ENCODE measurements around the gene FLCN. TPM values are rescaled to one million over a fixed set of nuclear protein-coding genes. Genes with fewer than 3 reads are reported as not detected.

Gene FLCN
- total RNA-seq, 1 experiment from 2014 or later = 71.6 TPM

DNA sequence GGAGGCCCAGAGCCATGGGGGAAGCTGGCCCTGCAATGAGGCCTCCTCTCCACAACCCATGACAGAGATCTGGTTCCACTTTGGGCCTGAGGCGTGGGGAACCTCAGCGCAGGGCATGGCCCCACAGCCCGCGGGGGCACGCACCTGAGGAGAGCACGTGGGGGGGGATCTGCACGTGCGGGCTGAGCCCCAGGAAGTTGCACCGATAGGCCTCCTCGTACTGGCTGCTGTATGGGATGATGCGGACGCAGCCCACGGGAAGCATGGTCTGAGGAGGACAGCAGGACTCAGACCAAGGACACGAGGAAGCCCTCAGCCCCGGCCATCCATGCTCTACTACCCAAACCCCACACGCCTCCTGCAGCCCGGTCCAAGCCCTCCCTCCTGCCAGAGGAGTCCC lies 20.7 kb downstream of the FLCN start:
- no peaks in the 10 kb centered on the region for H3K4me1 ChIP-seq (ENCODE audit: control insufficient read depth, insufficient read depth, low read length)
- ATAC-seq (peak; percentile 46; the same call in 1 of the 2 replicates), DNase-seq (ENCODE audit: low read depth, low spot score) (no peak)
- no peak overlapping the region for H3K27ac ChIP-seq (ENCODE audit: low read length)
- intact Hi-C loops (cut with micrococcal nuclease; ENCODE audit: unreplicated experiment) (no loop called here), in situ Hi-C loops (cut with HindIII; ENCODE audit: low pct_unique_long_range_greater_than_20kb, low sequenced_read_pairs) (no loop called here)
- H3K4me3 ChIP-seq (ENCODE audit: low read depth in 2 of 2, low read length in 2 of 2) = no peak overlapping the region
- BruUV-seq (replicated peaks) = no TSS peak
- TF ChIP-seq POLR2AphosphoS5 (IDR thresholded peaks at IDR 0.05; ENCODE audit: low read depth, low read length) (no peak), TCF7L2 (IDR thresholded peaks at IDR 0.05; ENCODE audit: low read depth, low read length) (no peak), CTCF (IDR thresholded peaks at IDR 0.05) (no peak), SIN3A (IDR thresholded peaks at IDR 0.05; ENCODE audit: borderline replicate concordance, insufficient read depth, low read depth, low read length) (no peak)
- TF ChIP-seq, protein P1, sequence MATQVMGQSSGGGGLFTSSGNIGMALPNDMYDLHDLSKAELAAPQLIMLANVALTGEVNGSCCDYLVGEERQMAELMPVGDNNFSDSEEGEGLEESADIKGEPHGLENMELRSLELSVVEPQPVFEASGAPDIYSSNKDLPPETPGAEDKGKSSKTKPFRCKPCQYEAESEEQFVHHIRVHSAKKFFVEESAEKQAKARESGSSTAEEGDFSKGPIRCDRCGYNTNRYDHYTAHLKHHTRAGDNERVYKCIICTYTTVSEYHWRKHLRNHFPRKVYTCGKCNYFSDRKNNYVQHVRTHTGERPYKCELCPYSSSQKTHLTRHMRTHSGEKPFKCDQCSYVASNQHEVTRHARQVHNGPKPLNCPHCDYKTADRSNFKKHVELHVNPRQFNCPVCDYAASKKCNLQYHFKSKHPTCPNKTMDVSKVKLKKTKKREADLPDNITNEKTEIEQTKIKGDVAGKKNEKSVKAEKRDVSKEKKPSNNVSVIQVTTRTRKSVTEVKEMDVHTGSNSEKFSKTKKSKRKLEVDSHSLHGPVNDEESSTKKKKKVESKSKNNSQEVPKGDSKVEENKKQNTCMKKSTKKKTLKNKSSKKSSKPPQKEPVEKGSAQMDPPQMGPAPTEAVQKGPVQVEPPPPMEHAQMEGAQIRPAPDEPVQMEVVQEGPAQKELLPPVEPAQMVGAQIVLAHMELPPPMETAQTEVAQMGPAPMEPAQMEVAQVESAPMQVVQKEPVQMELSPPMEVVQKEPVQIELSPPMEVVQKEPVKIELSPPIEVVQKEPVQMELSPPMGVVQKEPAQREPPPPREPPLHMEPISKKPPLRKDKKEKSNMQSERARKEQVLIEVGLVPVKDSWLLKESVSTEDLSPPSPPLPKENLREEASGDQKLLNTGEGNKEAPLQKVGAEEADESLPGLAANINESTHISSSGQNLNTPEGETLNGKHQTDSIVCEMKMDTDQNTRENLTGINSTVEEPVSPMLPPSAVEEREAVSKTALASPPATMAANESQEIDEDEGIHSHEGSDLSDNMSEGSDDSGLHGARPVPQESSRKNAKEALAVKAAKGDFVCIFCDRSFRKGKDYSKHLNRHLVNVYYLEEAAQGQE (IDR thresholded peaks at IDR 0.05; ENCODE audit: insufficient read depth in 1 of 2, low read depth in 2 of 2, low read length in 1 of 2) = no peak
- CTCF ChIA-PET = no interaction called here
- H3K27me3 ChIP-seq (ENCODE audit: control insufficient read depth, insufficient read depth, low read length) = no peaks in the 10 kb centered on the region
- H3K36me3 ChIP-seq (ENCODE audit: control insufficient read depth, insufficient read depth, low read length) = peaks cover 11% of the 10 kb centered on the region
- POLR2A ChIA-PET = no interaction called here
- H3K9me3 ChIP-seq (ENCODE audit: control insufficient read depth, insufficient read depth, low read depth, low read length) = no peaks in the 10 kb centered on the region

DNA sequence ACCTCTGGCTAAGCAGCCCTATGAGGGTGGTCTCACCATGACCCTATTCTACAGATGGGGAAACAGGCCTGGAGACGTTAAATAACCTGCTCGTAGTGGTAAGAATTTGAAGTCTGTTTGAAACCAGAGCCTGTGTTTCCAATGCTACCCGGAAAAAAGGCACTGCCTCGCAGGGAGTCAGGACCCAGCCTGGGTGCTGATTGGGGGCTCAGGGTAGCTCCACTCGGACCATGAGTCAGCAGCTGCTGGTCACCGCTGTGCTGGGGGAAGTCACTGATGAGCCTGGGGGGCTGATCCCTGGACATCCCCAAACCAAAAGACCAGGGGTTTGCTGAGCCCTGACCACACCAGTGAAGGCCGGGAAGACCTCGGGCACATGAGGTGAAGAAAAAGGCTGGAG lies 21.4 kb downstream of the FLCN start:
- ChIA-PET POLR2A (no interaction called here), CTCF (no interaction called here)
- DNase-seq (ENCODE audit: low read depth, low spot score) (no peak), ATAC-seq (no peak)
- BruUV-seq (replicated peaks) = no TSS peak
- no peak overlapping the region for H3K27ac ChIP-seq (ENCODE audit: low read length)
- no peak overlapping the region for H3K4me3 ChIP-seq (ENCODE audit: low read depth in 2 of 2, low read length in 2 of 2)
- H3K4me1 ChIP-seq (ENCODE audit: control insufficient read depth, insufficient read depth, low read length) = no peaks in the 10 kb centered on the region
- intact Hi-C loops (cut with micrococcal nuclease; ENCODE audit: unreplicated experiment) = no loop called here
- in situ Hi-C loops (cut with HindIII; ENCODE audit: low pct_unique_long_range_greater_than_20kb, low sequenced_read_pairs) = no loop called here
- no peaks in the 10 kb centered on the region for H3K9me3 ChIP-seq (ENCODE audit: control insufficient read depth, insufficient read depth, low read depth, low read length)
- no peaks in the 10 kb centered on the region for H3K27me3 ChIP-seq (ENCODE audit: control insufficient read depth, insufficient read depth, low read length)
- no peak for TF ChIP-seq CTCF (IDR thresholded peaks at IDR 0.05)
- TF ChIP-seq, protein P1 (IDR thresholded peaks at IDR 0.05; ENCODE audit: insufficient read depth in 1 of 2, low read depth in 2 of 2, low read length in 1 of 2) = no peak
- no peak for TF ChIP-seq POLR2AphosphoS5 (IDR thresholded peaks at IDR 0.05; ENCODE audit: low read depth, low read length)
- TF ChIP-seq TCF7L2 (IDR thresholded peaks at IDR 0.05; ENCODE audit: low read depth, low read length) = no peak
- TF ChIP-seq SIN3A (IDR thresholded peaks at IDR 0.05; ENCODE audit: borderline replicate concordance, insufficient read depth, low read depth, low read length) = no peak
- H3K36me3 ChIP-seq (ENCODE audit: control insufficient read depth, insufficient read depth, low read length) = peaks cover 11% of the 10 kb centered on the region

Data from Panc1 (cell line).